ENCODE data around the gene CRELD2. TPM values are rescaled to one million over a fixed set of nuclear protein-coding genes. Genes with fewer than 3 reads are reported as not detected.

CRELD2 gene
- total and polyA plus RNA-seq, 2 of the 4 experiments (the other 2 are of a cell fraction), result 36.2 to 70.7 TPM

DNA sequence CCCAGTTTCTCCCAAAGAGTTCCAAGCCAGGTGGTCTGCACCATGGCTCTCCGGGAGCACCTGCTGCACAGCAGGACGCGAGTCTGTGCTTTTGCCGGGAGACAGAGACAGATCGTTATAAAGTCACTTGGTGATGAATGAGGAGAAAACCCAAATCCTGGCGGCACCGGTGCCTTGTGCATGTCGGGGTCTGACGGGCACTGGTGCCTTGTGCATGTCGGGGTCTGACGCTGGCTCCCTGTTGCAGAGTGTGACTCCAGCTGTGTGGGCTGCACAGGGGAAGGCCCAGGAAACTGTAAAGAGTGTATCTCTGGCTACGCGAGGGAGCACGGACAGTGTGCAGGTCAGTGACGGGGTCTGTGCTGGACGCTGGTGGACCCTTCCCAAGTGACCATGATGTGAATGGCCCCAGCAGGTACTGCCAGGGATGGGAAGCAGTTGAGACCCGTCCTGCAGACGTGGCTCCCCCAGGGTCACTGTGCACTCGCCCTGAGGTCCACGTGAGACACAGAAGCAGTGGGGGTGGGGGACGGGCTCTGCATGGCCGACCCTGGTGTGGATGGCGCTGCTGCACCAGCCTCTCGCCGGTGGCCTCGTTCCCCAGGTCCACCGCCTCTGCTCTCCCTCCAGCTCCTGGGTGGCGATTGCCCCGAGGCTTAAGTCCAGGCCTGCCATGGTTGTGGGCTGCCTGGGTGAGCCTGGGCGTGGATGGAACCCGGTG lies 5.8 kb downstream of the CRELD2 start:
- no peaks in the 10 kb centered on the region; the same call in 1 of the 2 replicates for H4K20me1 ChIP-seq (ENCODE audit: insufficient read depth, low read length)
- H4K5ac ChIP-seq (ENCODE audit: low read depth, low read length), result peak overlapping the region; percentile 50
- H3K79me1 ChIP-seq (ENCODE audit: low read depth in 1 of 2, low read length in 2 of 2), result peaks cover 12 to 17% of the 10 kb centered on the region in 2 experiments
- DNase-seq, result no peak
- no peak overlapping the region for H3K9ac ChIP-seq (ENCODE audit: low read depth, low read length)
- no peak overlapping the region for H3K4me2 ChIP-seq (ENCODE audit: low read depth, low read length)
- peaks cover 27% of the 10 kb centered on the region for H3K36me3 ChIP-seq (ENCODE audit: control insufficient read depth, insufficient read depth, low read length)
- no TSS peak for BruUV-seq (replicated peaks)
- WGBS, 2 experiments (ENCODE audit: extremely low coverage in 2 of 2, insufficient read length in 1 of 2), result 94% methylated on average over 22 of the region's 31 CpGs; no CpG with 5 or more reads in 1 of the 2 experiments
- ATAC-seq (ENCODE audit: low read depth), result no peak
- no peaks in the 10 kb centered on the region for H3K9me3 ChIP-seq (ENCODE audit: control insufficient read depth, insufficient read depth, low read length)
- peak overlapping the region; percentile 33 for H2BK5ac ChIP-seq (ENCODE audit: low read depth, low read length, poor library complexity, severe bottlenecking)
- no peak overlapping the region for H3K23ac ChIP-seq (ENCODE audit: low read depth, low read length)
- peak overlapping the region; percentile 19; the same call in 1 of the 2 replicates for H3K27ac ChIP-seq (ENCODE audit: insufficient read depth, low read length)
- no peak overlapping the region for H2AFZ ChIP-seq (replicated peaks; ENCODE audit: low read length, poor library complexity)
- peaks cover 13% of the 10 kb centered on the region for H3K4me1 ChIP-seq (ENCODE audit: control insufficient read depth, insufficient read depth, low read length)
- no peaks in the 10 kb centered on the region for H3K27me3 ChIP-seq (ENCODE audit: control insufficient read depth, insufficient read depth, low read length)
- peaks cover 4% of the 10 kb centered on the region; the same call in 1 of the 2 replicates for H3K9me1 ChIP-seq (ENCODE audit: insufficient read depth, low read length)
- dilution Hi-C loops (cut with HindIII; ENCODE audit: low sequenced_read_pairs, unreplicated experiment), result no loop called here
- 0 out of 2 replicates have a peak overlapping the region, but pooled peaks have one; percentile 16 for H2BK20ac ChIP-seq (ENCODE audit: low read depth, low read length)
- H4K91ac ChIP-seq (ENCODE audit: insufficient read depth, low read depth, low read length), result peak overlapping the region; percentile 62; the same call in 1 of the 2 replicates
- POLR2A ChIA-PET (ENCODE audit: unreplicated experiment), result no interaction called here
- TF ChIP-seq BHLHE40 (IDR thresholded peaks at IDR 0.05; ENCODE audit: low read depth, low read length), result no peak
- TF ChIP-seq FOS (IDR thresholded peaks at IDR 0.05; ENCODE audit: low read depth, low read length), result no peak
- no peak for TF ChIP-seq NFE2L2 (IDR thresholded peaks at IDR 0.05; ENCODE audit: low read depth, low read length)
- TF ChIP-seq CHD1 (IDR thresholded peaks at IDR 0.05; ENCODE audit: low read depth, low read length), result no peak
- TF ChIP-seq CEBPB (IDR thresholded peaks at IDR 0.05; ENCODE audit: low read depth, low read length), result no peak
- TF ChIP-seq, protein P1, sequence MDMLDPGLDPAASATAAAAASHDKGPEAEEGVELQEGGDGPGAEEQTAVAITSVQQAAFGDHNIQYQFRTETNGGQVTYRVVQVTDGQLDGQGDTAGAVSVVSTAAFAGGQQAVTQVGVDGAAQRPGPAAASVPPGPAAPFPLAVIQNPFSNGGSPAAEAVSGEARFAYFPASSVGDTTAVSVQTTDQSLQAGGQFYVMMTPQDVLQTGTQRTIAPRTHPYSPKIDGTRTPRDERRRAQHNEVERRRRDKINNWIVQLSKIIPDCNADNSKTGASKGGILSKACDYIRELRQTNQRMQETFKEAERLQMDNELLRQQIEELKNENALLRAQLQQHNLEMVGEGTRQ (IDR thresholded peaks at IDR 0.05; ENCODE audit: low read depth, low read length), result no peak
- TF ChIP-seq RFX5 (IDR thresholded peaks at IDR 0.05; ENCODE audit: low read depth, low read length), result no peak
- TF ChIP-seq RCOR1 (IDR thresholded peaks at IDR 0.05; ENCODE audit: insufficient replicate concordance, low read length), result no peak
- intact Hi-C loops (cut with micrococcal nuclease), result no loop called here
- H4K8ac ChIP-seq (ENCODE audit: low read depth in 2 of 2, low read length in 2 of 2), result peak overlapping the region in 1 of 2 experiments; percentile 56; a peak in 1 of 4 replicates
- peak overlapping the region; percentile 37; the same call in 1 of the 2 replicates for H2BK120ac ChIP-seq (ENCODE audit: low read depth, low read length)
- no peak overlapping the region for H2BK15ac ChIP-seq (ENCODE audit: low read depth, low read length)
- H3K18ac ChIP-seq (ENCODE audit: low read depth, low read length), result peak overlapping the region; percentile 1; the same call in 1 of the 2 replicates
- peak overlapping the region; percentile 15; the same call in 1 of the 2 replicates for H2AK5ac ChIP-seq (ENCODE audit: low read depth, low read length)
- no peak overlapping the region for H3K4me3 ChIP-seq (ENCODE audit: insufficient read depth, low read depth, low read length)
- H3K56ac ChIP-seq (ENCODE audit: extremely low read depth, insufficient read depth, low read length), result no peak overlapping the region
- in situ Hi-C loops (cut with MboI; ENCODE audit: low sequenced_read_pairs), result loop anchor here (25.0 kb wide), 1 partner anchor 112 kb away; no protein-coding TSS in a partner anchor
- H3K4ac ChIP-seq (ENCODE audit: low read depth, low read length), result peak overlapping the region; percentile 19; the same call in 1 of the 2 replicates
- CTCF ChIA-PET, result no interaction called here
- H3K14ac ChIP-seq (replicated peaks; ENCODE audit: low read depth, low read length), result no peak overlapping the region
- peak overlapping the region; percentile 38 for H2AK9ac ChIP-seq (replicated peaks; ENCODE audit: low read depth, low read length, poor library complexity)

Measured in IMR-90 (cell line).